ENCODE data around the gene B9D1.

B9D1 gene

GRCh38 chr17:19319771-19320505 is 42.6 kb downstream of the B9D1 start:
- no peak for DNase-seq (ENCODE audit: low read depth in 3 of 3)

DNA sequence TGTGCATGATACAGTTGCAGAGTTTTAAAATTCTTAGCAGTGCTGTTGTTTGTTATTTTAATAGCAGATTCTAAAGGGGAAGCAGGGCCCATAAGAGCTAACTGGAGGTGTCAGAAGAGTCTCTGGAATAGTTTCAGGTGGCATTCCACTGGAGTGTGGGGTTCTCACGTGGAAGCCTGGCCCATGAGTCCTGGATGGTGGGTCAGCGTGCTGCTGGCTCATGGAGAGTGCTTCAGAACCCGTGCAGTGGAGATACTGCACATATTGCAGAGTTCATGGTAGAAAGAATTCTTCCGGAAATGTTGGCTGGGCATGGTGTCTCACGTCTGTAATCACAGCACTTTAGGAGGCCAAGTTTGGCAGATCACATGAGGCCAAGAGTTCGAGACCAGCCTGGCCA is 43.9 kb downstream of the B9D1 start:
- no peak for DNase-seq (ENCODE audit: low read depth in 3 of 3)

DNA sequence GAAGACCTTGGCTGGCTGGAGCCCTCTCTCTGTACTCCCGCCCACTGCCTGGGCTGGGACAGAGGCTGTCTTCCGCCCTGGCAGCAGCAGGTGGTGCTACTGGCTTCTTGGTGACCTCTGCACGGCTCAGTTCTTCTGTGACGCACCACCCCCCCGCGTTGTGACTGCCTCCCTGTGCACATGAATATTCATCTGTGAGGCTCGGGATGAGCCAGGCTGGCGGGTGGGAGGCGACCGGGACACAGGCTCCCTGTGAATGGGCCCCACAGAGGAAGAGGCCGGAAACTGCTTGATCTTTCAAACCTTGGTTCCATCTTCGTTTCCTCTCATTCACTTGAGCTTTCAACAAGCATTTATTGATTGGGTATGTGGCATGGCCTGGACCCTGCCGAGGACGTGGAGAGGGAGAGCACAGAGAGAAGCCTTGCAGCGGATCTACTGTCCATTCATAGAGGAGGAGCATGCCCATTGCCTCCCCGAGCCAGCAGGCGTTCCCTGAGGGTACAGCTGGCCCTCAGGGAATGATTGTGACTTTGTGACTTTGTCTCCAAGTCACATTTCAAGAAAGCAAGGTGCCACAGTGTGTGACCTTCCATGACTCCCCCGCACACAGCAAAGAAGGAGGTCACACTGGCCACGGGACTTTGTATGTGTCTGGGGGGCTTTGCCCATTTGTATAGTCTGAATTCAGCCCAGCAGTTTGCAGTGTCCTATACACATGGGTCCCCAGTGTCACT is 45.0 kb downstream of the B9D1 start:
- DNase-seq (ENCODE audit: low read depth in 3 of 3): no peak

GRCh38 chr17:19316761-19317358 is 45.7 kb downstream of the B9D1 start:
- DNase-seq (ENCODE audit: low read depth in 3 of 3): no peak

- no peak for DNase-seq (ENCODE audit: low read depth in 3 of 3)
These were observed 47.4 kb downstream of the B9D1 start for GRCh38 chr17:19315104-19315503.

GRCh38 chr17:19313746-19314651 is 48.5 kb downstream of the B9D1 start:
- no peak for DNase-seq (ENCODE audit: low read depth in 3 of 3)

- no peak for DNase-seq (ENCODE audit: low read depth in 3 of 3)
These were observed 49.3 kb downstream of the B9D1 start for GRCh38 chr17:19313066-19313745.

GRCh38 chr17:19312406-19312805 is 50.1 kb downstream of the B9D1 start:
- DNase-seq (ENCODE audit: low read depth in 3 of 3): no peak

- no peak for DNase-seq (ENCODE audit: low read depth in 3 of 3)
These were observed 50.9 kb downstream of the B9D1 start for GRCh38 chr17:19311421-19312215.

DNA sequence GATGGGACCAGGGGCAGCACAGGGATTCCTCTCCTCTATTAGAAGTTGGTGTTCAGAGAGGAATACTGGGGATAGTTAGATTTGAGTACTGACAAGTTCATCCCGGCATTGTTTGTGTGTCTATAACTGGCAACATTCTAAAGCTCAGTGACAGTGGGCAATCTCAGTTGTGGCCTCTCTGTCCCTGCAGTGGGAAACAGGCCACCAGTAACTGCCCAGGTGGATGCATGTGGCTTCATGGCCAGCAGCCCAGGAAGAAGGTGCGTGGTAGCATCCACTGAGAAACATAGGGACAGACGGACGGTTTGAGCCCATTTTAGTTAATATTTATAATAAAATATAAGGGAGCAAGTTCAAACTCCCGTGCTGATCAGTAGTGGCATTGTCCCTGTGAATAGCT is 51.5 kb downstream of the B9D1 start:
- DNase-seq (ENCODE audit: low read depth in 3 of 3): no peak

GRCh38 chr17:19310151-19310550 is 52.4 kb downstream of the B9D1 start:
- DNase-seq (ENCODE audit: low read depth in 3 of 3): no peak

- DNase-seq (ENCODE audit: low read depth in 3 of 3): no peak
These were observed 52.8 kb downstream of the B9D1 start for GRCh38 chr17:19309701-19310100.

DNA sequence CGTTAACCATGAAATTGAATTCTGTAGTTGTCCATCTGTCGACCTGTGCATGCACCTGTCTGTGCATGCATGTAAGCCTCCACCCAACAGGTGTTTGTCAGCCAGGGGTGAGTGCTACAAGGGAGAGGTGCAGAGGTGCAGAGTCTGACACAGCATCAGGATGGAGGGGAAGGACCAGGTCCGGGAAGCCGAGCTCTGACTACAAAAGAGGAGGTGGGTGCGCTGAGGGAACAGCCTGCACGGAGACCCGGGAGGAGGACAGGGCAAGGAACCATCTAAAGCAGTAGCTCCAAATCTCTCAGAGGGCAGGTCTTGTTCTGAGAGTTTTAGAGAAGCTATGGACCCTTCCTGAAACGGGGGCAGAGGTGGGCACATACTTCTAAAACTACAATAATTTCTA is 54.1 kb downstream of the B9D1 start:
- no peak for DNase-seq (ENCODE audit: low read depth in 3 of 3)

DNA sequence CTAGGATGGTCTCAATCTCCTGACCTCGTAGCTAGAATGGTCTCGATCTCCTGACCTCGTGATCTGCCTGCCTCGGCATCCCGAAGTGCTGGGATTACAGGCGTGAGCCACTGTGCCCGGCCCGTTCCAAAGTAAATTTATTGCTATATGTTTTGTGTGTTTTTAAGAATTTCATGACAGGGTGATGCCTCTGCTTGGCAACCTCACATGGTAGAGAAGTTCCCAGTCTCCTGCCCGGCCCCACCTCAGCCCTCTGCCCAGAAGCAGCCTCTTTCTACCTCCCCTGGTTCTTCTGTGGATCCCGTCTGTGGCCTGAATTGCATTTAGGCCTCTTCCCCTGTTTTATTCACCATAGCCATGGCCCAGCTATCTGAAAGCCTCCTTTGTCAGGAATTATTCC is 55.0 kb downstream of the B9D1 start:
- DNase-seq (ENCODE audit: low read depth in 3 of 3): no peak

- no peak for DNase-seq (ENCODE audit: low read depth in 3 of 3)
These were observed 56.1 kb downstream of the B9D1 start for GRCh38 chr17:19306160-19307111.

- no peak for DNase-seq (ENCODE audit: low read depth in 3 of 3)
These were observed 56.8 kb downstream of the B9D1 start for GRCh38 chr17:19305761-19306159.

DNA sequence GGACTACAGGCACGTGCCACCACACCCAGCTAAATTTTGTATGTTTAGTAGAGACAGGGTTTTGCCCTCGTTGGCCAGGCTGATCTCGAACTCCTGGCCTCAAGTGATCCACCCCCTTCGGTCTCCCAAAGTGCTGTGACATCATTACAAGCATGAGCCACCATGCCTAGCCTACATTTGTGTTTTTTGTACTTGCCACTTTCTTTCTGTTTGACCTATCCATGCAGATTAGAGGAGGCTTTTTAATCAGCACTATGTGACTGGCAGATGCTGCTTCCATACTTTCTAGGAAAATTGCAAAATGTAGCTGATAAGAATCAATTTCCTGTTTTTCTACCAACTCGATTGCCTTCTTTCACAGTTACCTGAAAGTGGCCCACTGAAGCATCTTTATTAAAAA is 57.3 kb downstream of the B9D1 start:
- no peak for DNase-seq (ENCODE audit: low read depth in 3 of 3)

- no peak for DNase-seq (ENCODE audit: low read depth in 3 of 3)
These were observed 57.8 kb downstream of the B9D1 start for GRCh38 chr17:19304751-19305150.

DNA sequence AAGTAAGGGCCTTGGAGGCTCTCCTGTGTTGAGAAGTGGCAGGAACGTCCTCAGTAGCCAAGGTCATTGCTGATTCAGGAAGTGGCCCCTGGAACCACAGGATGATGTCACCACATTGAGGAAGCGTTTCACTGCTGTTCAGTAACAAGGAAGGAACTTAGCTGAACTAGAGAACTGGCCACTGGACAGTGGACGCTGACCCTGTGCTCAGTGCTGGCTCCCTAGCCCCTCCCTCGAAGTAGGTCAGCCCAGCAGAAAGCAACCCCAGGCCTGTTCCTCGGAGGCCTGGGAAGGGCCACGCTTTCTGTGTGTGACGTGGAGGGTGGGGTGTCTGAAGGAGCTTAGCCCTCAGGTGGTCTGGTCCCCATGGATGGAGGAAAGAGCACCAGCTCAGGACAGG is 58.3 kb downstream of the B9D1 start:
- no peak for DNase-seq (ENCODE audit: low read depth in 3 of 3)

Data from stimulated activated CD4-positive, alpha-beta T cell treated with anti-CD3 and anti-CD28 coated beads, TNF-alpha, amount 100 ng/mL, for 4 hours (primary cell).